ENCODE data around the gene CCIN.

CCIN gene

DNA sequence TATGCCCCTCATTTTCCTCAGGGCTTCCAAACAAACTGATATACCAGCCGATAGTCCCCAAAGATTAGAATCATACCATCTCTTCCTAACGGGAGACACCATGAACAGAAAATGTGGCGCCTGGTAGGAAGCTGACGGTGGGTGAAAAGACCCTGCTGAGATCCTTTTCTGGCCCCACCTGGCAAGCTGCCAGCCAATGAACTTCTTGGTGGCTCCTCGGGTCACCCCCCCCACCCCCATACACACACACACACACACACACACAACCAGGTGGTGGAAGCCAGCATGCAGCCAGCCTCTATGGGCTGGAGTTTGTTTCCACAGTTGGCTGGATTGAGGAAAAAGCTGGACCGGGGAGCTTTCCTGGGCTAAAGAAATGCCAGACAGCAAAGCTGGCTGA is 4.8 kb upstream of the CCIN start:
- no peak overlapping the region for H3K4me3 ChIP-seq (replicated peaks; ENCODE audit: low read depth, low read length)
- TF ChIP-seq, protein P1, sequence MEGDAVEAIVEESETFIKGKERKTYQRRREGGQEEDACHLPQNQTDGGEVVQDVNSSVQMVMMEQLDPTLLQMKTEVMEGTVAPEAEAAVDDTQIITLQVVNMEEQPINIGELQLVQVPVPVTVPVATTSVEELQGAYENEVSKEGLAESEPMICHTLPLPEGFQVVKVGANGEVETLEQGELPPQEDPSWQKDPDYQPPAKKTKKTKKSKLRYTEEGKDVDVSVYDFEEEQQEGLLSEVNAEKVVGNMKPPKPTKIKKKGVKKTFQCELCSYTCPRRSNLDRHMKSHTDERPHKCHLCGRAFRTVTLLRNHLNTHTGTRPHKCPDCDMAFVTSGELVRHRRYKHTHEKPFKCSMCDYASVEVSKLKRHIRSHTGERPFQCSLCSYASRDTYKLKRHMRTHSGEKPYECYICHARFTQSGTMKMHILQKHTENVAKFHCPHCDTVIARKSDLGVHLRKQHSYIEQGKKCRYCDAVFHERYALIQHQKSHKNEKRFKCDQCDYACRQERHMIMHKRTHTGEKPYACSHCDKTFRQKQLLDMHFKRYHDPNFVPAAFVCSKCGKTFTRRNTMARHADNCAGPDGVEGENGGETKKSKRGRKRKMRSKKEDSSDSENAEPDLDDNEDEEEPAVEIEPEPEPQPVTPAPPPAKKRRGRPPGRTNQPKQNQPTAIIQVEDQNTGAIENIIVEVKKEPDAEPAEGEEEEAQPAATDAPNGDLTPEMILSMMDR (IDR thresholded peaks at IDR 0.05; ENCODE audit: low read length, missing control alignments), result no peak
- DNase-seq (ENCODE audit: low read depth), result no peak

DNA sequence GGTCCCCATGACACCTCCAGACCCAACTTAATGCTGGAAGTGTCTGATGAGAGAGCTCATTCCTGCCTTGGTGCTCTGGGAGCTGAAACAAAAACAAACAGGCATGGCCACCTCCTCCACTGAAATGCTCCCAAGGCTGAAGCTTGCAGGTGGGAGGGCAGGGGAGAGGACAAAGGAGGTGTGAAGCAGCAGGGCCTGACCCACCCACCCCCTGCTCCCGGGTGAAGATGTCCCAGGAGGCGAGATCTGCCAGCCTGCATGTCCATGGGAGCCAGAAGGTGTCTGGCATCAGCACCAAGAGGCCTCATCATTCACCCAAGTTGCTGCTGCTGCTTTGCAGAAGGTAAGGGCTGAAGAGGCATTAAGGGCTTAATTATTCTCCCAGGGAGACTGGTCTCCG is 4.2 kb upstream of the CCIN start:
- no peak for DNase-seq (ENCODE audit: low read depth)
- no peak overlapping the region for H3K4me3 ChIP-seq (replicated peaks; ENCODE audit: low read depth, low read length)
- TF ChIP-seq, protein P1 (IDR thresholded peaks at IDR 0.05; ENCODE audit: low read length, missing control alignments), result no peak

DNA sequence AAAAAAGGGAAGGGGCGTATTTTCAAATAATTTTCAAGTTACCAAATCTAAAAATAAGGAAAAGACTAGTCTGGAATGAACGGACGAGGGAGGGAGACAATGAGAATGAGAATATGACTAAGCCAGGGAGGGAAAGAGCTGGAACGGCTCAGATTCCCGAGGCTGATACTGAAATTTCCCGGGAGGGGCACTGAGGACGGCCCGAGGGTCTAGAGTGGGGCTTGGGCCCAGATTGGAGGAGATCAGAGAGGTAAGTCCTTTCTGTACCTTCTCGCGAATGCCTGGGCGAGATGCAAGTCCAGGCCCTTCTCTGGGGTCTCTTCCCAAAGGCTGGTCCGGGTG is 3.4 kb upstream of the CCIN start:
- TF ChIP-seq, protein P1 (IDR thresholded peaks at IDR 0.05; ENCODE audit: low read length, missing control alignments), result no peak
- peak; percentile 60 for DNase-seq (ENCODE audit: low read depth)
- H3K4me3 ChIP-seq (replicated peaks; ENCODE audit: low read depth, low read length), result peak overlapping the region; percentile 58

DNA sequence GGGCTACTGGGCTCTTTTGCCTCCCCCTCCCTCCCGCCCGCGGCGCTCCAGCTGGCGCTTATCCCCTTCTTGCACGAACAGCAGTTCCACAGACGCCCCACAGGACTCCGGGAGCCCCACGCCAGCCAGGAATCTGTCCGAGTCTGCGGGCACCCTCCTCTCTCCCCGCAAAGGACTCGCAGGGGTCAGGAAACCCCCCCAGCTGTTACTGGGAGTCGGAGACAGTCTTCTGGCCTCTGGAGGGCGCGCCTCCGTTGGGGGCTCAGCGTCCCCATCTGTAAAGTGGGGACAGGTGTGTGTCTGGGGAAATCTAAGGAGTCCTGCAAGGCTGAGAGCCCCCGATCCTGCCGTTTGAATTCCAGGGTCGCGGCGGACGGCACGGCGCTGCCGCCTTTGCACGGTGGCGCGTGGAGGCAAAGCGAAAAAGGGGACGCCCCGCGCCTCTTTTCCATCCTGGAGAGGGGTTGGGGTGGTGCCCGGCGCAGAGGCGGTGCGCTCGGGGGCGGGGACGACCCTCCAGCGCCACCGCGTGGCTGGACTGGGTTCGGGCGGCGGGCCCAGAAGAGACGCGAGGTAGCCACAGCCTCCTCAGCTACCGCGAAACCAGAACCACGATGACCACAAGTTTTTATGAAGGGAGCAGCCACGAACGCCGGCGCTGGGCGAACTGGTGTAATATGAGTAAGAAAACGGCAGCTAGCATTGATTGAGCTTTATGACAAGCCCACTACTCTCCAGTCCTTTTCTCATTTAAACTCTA is 2.8 kb upstream of the CCIN start:
- TF ChIP-seq, protein P1 (IDR thresholded peaks at IDR 0.05; ENCODE audit: low read length, missing control alignments), result peak; percentile 50
- peak; percentile 82 for DNase-seq (ENCODE audit: low read depth)
- peak overlapping the region; percentile 58 for H3K4me3 ChIP-seq (replicated peaks; ENCODE audit: low read depth, low read length)

DNA sequence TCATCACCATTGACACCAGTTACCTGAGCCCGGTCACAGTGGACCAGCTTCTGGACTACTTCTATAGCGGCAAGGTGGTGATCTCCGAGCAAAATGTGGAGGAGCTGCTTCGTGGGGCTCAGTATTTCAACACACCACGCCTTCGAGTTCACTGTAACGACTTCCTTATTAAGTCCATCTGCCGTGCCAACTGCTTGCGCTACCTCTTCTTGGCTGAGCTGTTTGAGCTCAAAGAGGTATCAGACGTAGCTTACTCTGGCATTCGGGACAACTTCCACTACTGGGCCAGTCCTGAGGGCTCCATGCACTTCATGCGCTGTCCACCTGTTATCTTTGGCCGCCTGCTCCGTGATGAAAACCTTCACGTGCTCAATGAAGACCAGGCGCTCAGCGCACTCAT is 520 bp downstream of the CCIN start:
- DNase-seq (ENCODE audit: low read depth), result no peak
- H3K4me3 ChIP-seq (replicated peaks; ENCODE audit: low read depth, low read length), result no peak overlapping the region
- TF ChIP-seq, protein P1 (IDR thresholded peaks at IDR 0.05; ENCODE audit: low read length, missing control alignments), result no peak

DNA sequence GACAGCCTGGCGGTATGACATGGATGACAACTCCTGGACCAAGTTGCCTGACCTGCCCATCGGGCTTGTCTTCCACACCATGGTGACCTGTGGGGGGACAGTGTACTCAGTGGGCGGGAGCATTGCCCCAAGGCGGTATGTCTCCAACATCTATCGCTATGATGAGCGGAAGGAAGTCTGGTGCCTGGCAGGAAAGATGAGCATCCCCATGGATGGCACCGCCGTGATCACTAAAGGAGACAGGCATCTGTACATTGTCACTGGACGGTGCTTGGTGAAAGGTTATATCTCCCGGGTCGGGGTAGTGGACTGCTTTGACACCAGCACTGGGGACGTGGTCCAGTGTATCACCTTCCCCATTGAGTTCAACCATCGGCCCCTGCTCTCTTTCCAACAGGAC is 1.3 kb downstream of the CCIN start:
- TF ChIP-seq, protein P1 (IDR thresholded peaks at IDR 0.05; ENCODE audit: low read length, missing control alignments), result no peak
- H3K4me3 ChIP-seq (replicated peaks; ENCODE audit: low read depth, low read length), result no peak overlapping the region
- DNase-seq (ENCODE audit: low read depth), result no peak

DNA sequence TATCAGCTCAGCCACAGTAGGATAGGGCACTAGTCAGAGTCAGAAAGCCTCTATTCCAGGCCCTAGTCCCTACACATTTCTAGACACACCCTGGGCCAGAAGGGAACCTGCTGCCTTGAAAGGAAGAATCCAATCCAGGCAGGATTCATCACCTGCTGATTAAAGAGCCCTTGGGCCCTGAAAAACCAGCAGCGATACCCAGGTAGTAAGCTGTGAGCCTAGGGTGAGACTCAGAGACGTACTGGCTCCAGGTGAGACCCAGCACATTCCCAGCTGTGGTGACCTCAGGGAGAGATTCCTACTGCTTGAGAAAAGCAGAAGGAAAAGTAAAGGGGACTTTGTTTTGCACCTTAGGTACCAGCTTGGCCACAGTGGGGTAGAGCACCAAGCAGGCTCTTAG is 4.7 kb downstream of the CCIN start:
- TF ChIP-seq, protein P1 (IDR thresholded peaks at IDR 0.05; ENCODE audit: low read length, missing control alignments), result no peak
- no peak for DNase-seq (ENCODE audit: low read depth)
- H3K4me3 ChIP-seq (replicated peaks; ENCODE audit: low read depth, low read length), result no peak overlapping the region

All from fibroblast of pulmonary artery (primary cell).